ENCODE data around the gene DLGAP5. TPM values are rescaled to one million over a fixed set of nuclear protein-coding genes. Genes with fewer than 3 reads are reported as not detected.
A peak's percentile ranks its signal among the peaks of the same experiment; 100 is the strongest.

Gene DLGAP5
- total and polyA plus RNA-seq, 2 donors from 2014 or later: 0.60 TPM; not detected in 1

GRCh38 chr14:55124774-55125386 is 66.5 kb downstream of the DLGAP5 start:
- no peak for TF ChIP-seq CTCF (IDR thresholded peaks at IDR 0.05; ENCODE audit: borderline replicate concordance, extremely low read depth, insufficient read depth)
- Histone ChIP-seq H3K9ac (ENCODE audit: low read length in 3 of 3) (no peak overlapping the region), H3K36me3 (ENCODE audit: control insufficient read depth in 2 of 3, insufficient read depth in 3 of 3, low read length in 3 of 3) (no peaks in the 10 kb centered on the region), H3K27me3 (ENCODE audit: control insufficient read depth, insufficient read depth, low read length) (no peaks in the 10 kb centered on the region), H3K27ac (ENCODE audit: low read depth in 2 of 2, low read length in 2 of 2) (no peak overlapping the region), H3K4me1 (ENCODE audit: control insufficient read depth in 2 of 3, insufficient read depth in 2 of 3, low read depth in 1 of 3, low read length in 3 of 3) (peaks cover 0 to 19% (median under 1%) of the 10 kb centered on the region in 3 donors), H3K9me3 (ENCODE audit: control insufficient read depth in 2 of 3, insufficient read depth in 1 of 3, low read length in 3 of 3) (no peaks in the 10 kb centered on the region), H3K4me3 (ENCODE audit: low read length in 3 of 3) (no peak overlapping the region)
- DNase-seq (no peak), FAIRE-seq (no peak)
- intact Hi-C loops (cut with DNase I): no loop called here

- FAIRE-seq: no peak
- DNase-seq: no peak
- TF ChIP-seq CTCF (IDR thresholded peaks at IDR 0.05; ENCODE audit: borderline replicate concordance, extremely low read depth, insufficient read depth): no peak
- Histone ChIP-seq H3K9ac (ENCODE audit: low read length in 3 of 3) (no peak overlapping the region), H3K4me3 (ENCODE audit: low read length in 3 of 3) (no peak overlapping the region), H3K27me3 (ENCODE audit: control insufficient read depth, insufficient read depth, low read length) (no peaks in the 10 kb centered on the region), H3K36me3 (ENCODE audit: control insufficient read depth in 2 of 3, insufficient read depth in 3 of 3, low read length in 3 of 3) (no peaks in the 10 kb centered on the region), H3K27ac (ENCODE audit: low read depth in 2 of 2, low read length in 2 of 2) (no peak overlapping the region), H3K4me1 (ENCODE audit: control insufficient read depth in 2 of 3, insufficient read depth in 2 of 3, low read depth in 1 of 3, low read length in 3 of 3) (peaks cover 0 to 23% (median 0%) of the 10 kb centered on the region in 3 donors), H3K9me3 (ENCODE audit: control insufficient read depth in 2 of 3, insufficient read depth in 1 of 3, low read length in 3 of 3) (no peaks in the 10 kb centered on the region)
- intact Hi-C loops (cut with DNase I): no loop called here
Observed at GRCh38 chr14:55123852-55124639, 67.3 kb downstream of the DLGAP5 start.

- intact Hi-C loops (cut with DNase I): no loop called here
- H3K9ac ChIP-seq (ENCODE audit: low read length in 3 of 3): no peak overlapping the region
- TF ChIP-seq CTCF (IDR thresholded peaks at IDR 0.05; ENCODE audit: borderline replicate concordance, extremely low read depth, insufficient read depth): no peak
- FAIRE-seq: no peak
- DNase-seq: peak in 2 of 5 donors; percentile 11 to 52
- peaks cover 0 to 28% (median 0%) of the 10 kb centered on the region in 3 donors for H3K4me1 ChIP-seq (ENCODE audit: control insufficient read depth in 2 of 3, insufficient read depth in 2 of 3, low read depth in 1 of 3, low read length in 3 of 3)
- no peaks in the 10 kb centered on the region for H3K9me3 ChIP-seq (ENCODE audit: control insufficient read depth in 2 of 3, insufficient read depth in 1 of 3, low read length in 3 of 3)
- H3K27ac ChIP-seq (ENCODE audit: low read depth in 2 of 2, low read length in 2 of 2): peak overlapping the region; percentile 44 to 77
- H3K36me3 ChIP-seq (ENCODE audit: control insufficient read depth in 2 of 3, insufficient read depth in 3 of 3, low read length in 3 of 3): no peaks in the 10 kb centered on the region
- no peaks in the 10 kb centered on the region for H3K27me3 ChIP-seq (ENCODE audit: control insufficient read depth, insufficient read depth, low read length)
- H3K4me3 ChIP-seq (ENCODE audit: low read length in 3 of 3): no peak overlapping the region
Observed at GRCh38 chr14:55123101-55123500, 68.3 kb downstream of the DLGAP5 start.

All from kidney (tissue), 14 donors.